Hindlimb muscle (tissue), 1 donor: ENCODE data around the gene FBLN5. TPM values are rescaled to one million over a fixed set of nuclear protein-coding genes. Genes with fewer than 3 reads are reported as not detected.

ENCODE experiments used
- DNase-seq: peaks from one replicate; pipeline ENCODE4 v3.0.0-alpha.2; 2013
- polyA plus RNA-seq: library from polyadenylated mRNA; unstranded; fragments of 120-200 nt; gene quantifications from one replicate; pipeline ENCODE4 v1.2.1, GENCODE V29; 2013; ENCODE audit not compliant: insufficient read length

The FBLN5 gene
- polyA plus RNA-seq, 1 donor, result 53.0 TPM

- DNase-seq, result peak; percentile 45
These were observed 1.5 kb downstream of the FBLN5 start for GRCh38 chr14:91945751-91946621.

- no peak for DNase-seq
These were observed 4.5 kb downstream of the FBLN5 start for GRCh38 chr14:91942946-91943345.

- DNase-seq, result no peak
These were observed 5.4 kb downstream of the FBLN5 start for GRCh38 chr14:91942128-91942527.

GRCh38 chr14:91940209-91940608 is 7.3 kb downstream of the FBLN5 start:
- DNase-seq, result no peak

- DNase-seq, result no peak
These were observed 11.9 kb downstream of the FBLN5 start for GRCh38 chr14:91935586-91935985.

- no peak for DNase-seq
These were observed 12.8 kb downstream of the FBLN5 start for GRCh38 chr14:91934554-91935285.

GRCh38 chr14:91931478-91932088 is 15.9 kb downstream of the FBLN5 start:
- no peak for DNase-seq

- no peak for DNase-seq
These were observed 17.8 kb downstream of the FBLN5 start for GRCh38 chr14:91929700-91930099.

- no peak for DNase-seq
These were observed 19.7 kb downstream of the FBLN5 start for GRCh38 chr14:91927800-91928199.

- DNase-seq, result no peak
These were observed 20.3 kb downstream of the FBLN5 start for GRCh38 chr14:91927191-91927590.

GRCh38 chr14:91926131-91926890 is 21.2 kb downstream of the FBLN5 start:
- DNase-seq, result no peak

GRCh38 chr14:91925727-91926121 is 21.8 kb downstream of the FBLN5 start:
- DNase-seq, result no peak

GRCh38 chr14:91925001-91925726 is 22.3 kb downstream of the FBLN5 start:
- peak; percentile 84 for DNase-seq

GRCh38 chr14:91920526-91920925 is 27.0 kb downstream of the FBLN5 start:
- DNase-seq, result no peak

- no peak for DNase-seq
These were observed 27.7 kb downstream of the FBLN5 start for GRCh38 chr14:91919814-91920213.

GRCh38 chr14:91918186-91918883 is 29.2 kb downstream of the FBLN5 start:
- DNase-seq, result no peak

- no peak for DNase-seq
These were observed 35.5 kb downstream of the FBLN5 start for GRCh38 chr14:91912035-91912434.

GRCh38 chr14:91911474-91912032 is 35.9 kb downstream of the FBLN5 start:
- no peak for DNase-seq

GRCh38 chr14:91910196-91910595 is 37.3 kb downstream of the FBLN5 start:
- DNase-seq, result no peak

GRCh38 chr14:91906374-91906773 is 41.1 kb downstream of the FBLN5 start:
- DNase-seq, result no peak
